HCT116 (cell line): ENCODE data around the gene SPDL1. TPM values are rescaled to one million over a fixed set of nuclear protein-coding genes. Genes with fewer than 3 reads are reported as not detected.

Source experiments
- ATAC-seq: fragments of 200-7000 bp; cut with Tn5 transposase; 2 replicates; pipeline ENCODE4 v1.9.1; 2020; ENCODE audit warnings: mild to moderate bottlenecking, moderate library complexity
- BruUV-seq: library from RNA; stranded (reverse); fragments of 400-500 nt; replicated peaks from 2 replicates; lab custom pipeline; 2021; lab: Mats Ljungman, UMichigan
- CTCF ChIA-PET: fragments of 300-600 bp; sonication (Branson Sonifier 250); formaldehyde crosslinking; loops from one replicate; lab custom pipeline; 2021; ENCODE audit warnings: antibody characterized with exemption; lab: Charles Lee
- POLR2A ChIA-PET: fragments of 300-600, 350-600 bp; sonication (Branson Sonifier 250); formaldehyde crosslinking; loops from one replicate; lab custom pipeline; 2021; ENCODE audit warnings: antibody characterized with exemption; lab: Charles Lee
- RAD21 ChIA-PET, 2 experiments: fragments of 300-600 bp; sonication (Branson Sonifier 250); formaldehyde crosslinking; loops; one replicate each; lab custom pipeline; 2023; ENCODE audit warnings: low total read pairs in 2 of 2; ENCODE audit not compliant: uncharacterized antibody in 2 of 2, unreplicated experiment in 2 of 2, low non-redundant PET in 1 of 2; lab: Charles Lee
- DNase-seq: peaks from one replicate; pipeline ENCODE4 v3.0.0-alpha.2; 2010; ENCODE audit warnings: low read depth, low spot score
- H2AFZ ChIP-seq: fragments of 200-600 bp; shearing (Covaris generic), sonication (generic); 2 replicates; pipeline ENCODE4 v1.6.1; 2017; ENCODE audit warnings: low read depth, mixed run types, mixed read lengths, antibody characterized with exemption, low read length; ENCODE audit not compliant: poor library complexity, severe bottlenecking
- H3K27ac ChIP-seq: 2 replicates; pipeline ENCODE4 v1.5.1; 2012; ENCODE audit warnings: low read depth, low read length
- H3K27me3 ChIP-seq: fragments of 200-600 bp; sonication (generic); 2 replicates; pipeline ENCODE4 v1.6.1; 2016; ENCODE audit warnings: mixed run types, low read length, mixed read lengths; ENCODE audit not compliant: insufficient read depth
- H3K36me3 ChIP-seq, 2 experiments: fragments of 200-500 bp in 1 of 2; fragments of 200-600 bp in 1 of 2; sonication (Bioruptor generic) in 1 of 2; sonication (generic) in 1 of 2; 2 replicates each; pipeline versions ENCODE4 v1.5.1 to v1.6.1; 2014 to 2016; ENCODE audit warnings: low read length in 2 of 2, inconsistent platforms in 1 of 2, mixed read lengths in 1 of 2, mixed run types in 1 of 2; ENCODE audit not compliant: insufficient read depth in 2 of 2, control insufficient read depth in 1 of 2
- H3K4me1 ChIP-seq, 2 experiments: fragments of 200-600 bp in 1 of 2; sonication (generic) in 1 of 2; 2 replicates each; pipeline versions ENCODE4 v1.5.1 to v1.6.1; 2012 to 2017; ENCODE audit warnings: low read length in 2 of 2, inconsistent platforms in 1 of 2, mild to moderate bottlenecking in 1 of 2, mixed read lengths in 1 of 2, mixed run types in 1 of 2, moderate library complexity in 1 of 2; ENCODE audit not compliant: insufficient read depth in 2 of 2, control insufficient read depth in 1 of 2
- H3K4me2 ChIP-seq: fragments of 200-600 bp; sonication (generic); 2 replicates; pipeline ENCODE4 v1.6.1; 2017; ENCODE audit warnings: mixed run types, low read length, mixed read lengths
- H3K4me3 ChIP-seq, 2 experiments: fragments of 200-600 bp in 1 of 2; sonication (generic) in 1 of 2; replicated peaks in 1 of 2; 2 replicates each; pipeline ENCODE4 v1.5.1; 2011 to 2016; ENCODE audit warnings: low read length in 2 of 2, control low read depth in 1 of 2, low read depth in 1 of 2, mild to moderate bottlenecking in 1 of 2, mixed read lengths in 1 of 2, mixed run types in 1 of 2
- H3K79me2 ChIP-seq: fragments of 200-600 bp; sonication (generic); 2 replicates; pipeline ENCODE4 v1.6.1; 2017; ENCODE audit warnings: mild to moderate bottlenecking, mixed run types, low read length, moderate library complexity, mixed read lengths; ENCODE audit not compliant: insufficient read depth
- H3K9ac ChIP-seq: fragments of 200-600 bp; sonication (generic); 2 replicates; pipeline ENCODE4 v1.6.1; 2016; ENCODE audit warnings: low read length, mixed read lengths
- H3K9me2 ChIP-seq: fragments of 200-600 bp; sonication (generic), shearing (Covaris generic); 2 replicates; pipeline ENCODE4 v1.6.1; 2017; ENCODE audit warnings: mixed run types, mild to moderate bottlenecking, moderate library complexity; ENCODE audit not compliant: insufficient read depth
- H3K9me3 ChIP-seq, 2 experiments: fragments of 200-500 bp in 1 of 2; fragments of 200-600 bp in 1 of 2; sonication (Bioruptor generic) in 1 of 2; sonication (generic) in 1 of 2; 2 replicates each; pipeline ENCODE4 v1.6.1; 2014 to 2017; ENCODE audit warnings: low read length in 2 of 2, mixed read lengths in 2 of 2, inconsistent platforms in 1 of 2, low read depth in 1 of 2, mild to moderate bottlenecking in 1 of 2, mixed run types in 1 of 2, moderate library complexity in 1 of 2; ENCODE audit not compliant: control insufficient read depth in 1 of 2, insufficient read depth in 1 of 2
- H4K20me1 ChIP-seq: fragments of 200-600 bp; sonication (generic), shearing (Covaris generic); 2 replicates; pipeline ENCODE4 v1.6.1; 2017; ENCODE audit warnings: mixed run types, mild to moderate bottlenecking, moderate library complexity; ENCODE audit not compliant: insufficient read depth
- ATF3 ChIP-seq: IDR thresholded peaks from 2 replicates; pipeline ENCODE4 v1.6.1; 2012
- CEBPB ChIP-seq: IDR thresholded peaks from 2 replicates; pipeline ENCODE4 v1.6.1; 2012; ENCODE audit warnings: low read depth
- CTCF ChIP-seq, 3 experiments: fragments of 200-600 bp in 1 of 3; sonication (generic) in 1 of 3; IDR thresholded peaks in 2 of 3; conservative IDR thresholded peaks in 1 of 3; 2 replicates each; pipeline ENCODE4 v1.5.1; 2012 to 2017; ENCODE audit warnings: low read depth in 2 of 3, low read length in 2 of 3, antibody characterized with exemption in 1 of 3, borderline replicate concordance in 1 of 3, control low read depth in 1 of 3, mild to moderate bottlenecking in 1 of 3, mixed read lengths in 1 of 3, mixed run types in 1 of 3, moderate library complexity in 1 of 3; ENCODE audit not compliant: insufficient read depth in 1 of 3
- ELF1 ChIP-seq: IDR thresholded peaks from 2 replicates; pipeline ENCODE4 v1.6.1; 2012; ENCODE audit warnings: low read depth, borderline replicate concordance
- FOSL1 ChIP-seq: IDR thresholded peaks from 2 replicates; pipeline ENCODE4 v1.6.1; 2012; ENCODE audit warnings: low read depth
- MAX ChIP-seq: IDR thresholded peaks from 2 replicates; pipeline ENCODE4 v1.6.1; 2012
- RAD21 ChIP-seq: IDR thresholded peaks from 2 replicates; pipeline ENCODE4 v1.6.1; 2012; ENCODE audit warnings: low read depth, mild to moderate bottlenecking
- SP1 ChIP-seq: IDR thresholded peaks from 2 replicates; pipeline ENCODE4 v1.6.1; 2012; ENCODE audit warnings: low read depth
- YY1 ChIP-seq: IDR thresholded peaks from 2 replicates; pipeline ENCODE4 v1.6.1; 2011; ENCODE audit warnings: low read length, low read depth, moderate library complexity, mild to moderate bottlenecking; ENCODE audit not compliant: insufficient replicate concordance; ENCODE audit errors: extremely low read depth
- intact Hi-C: fragments of 100-400 bp; cut with micrococcal nuclease; formaldehyde crosslinking; loops from 2 replicates; pipeline ENCODE4 v1.10.0; 2022
- total RNA-seq: library from RNA; stranded (reverse); gene quantifications from one replicate; pipeline ENCODE4 v1.2.1, GENCODE V29; 2021; ENCODE audit not compliant: unreplicated experiment

Gene SPDL1
- total RNA-seq, 1 experiment from 2014 or later: 28.5 TPM

GRCh38 chr5:169554251-169554650 lies 29.3 kb upstream of the SPDL1 start:
- Histone ChIP-seq H3K27ac (no peak overlapping the region), H3K9me3 (no peaks in the 10 kb centered on the region), H3K9me2 (no peaks in the 10 kb centered on the region), H3K4me1 (no peaks in the 10 kb centered on the region), H3K79me2 (no peaks in the 10 kb centered on the region), H2AFZ (no peak overlapping the region), H3K4me2 (no peak overlapping the region), H3K9ac (no peak overlapping the region), H4K20me1 (no peaks in the 10 kb centered on the region), H3K4me3 (no peak overlapping the region)
- RAD21 ChIA-PET: no interaction called here
- DNase-seq (no peak), ATAC-seq (no peak)
- CTCF ChIA-PET: no interaction called here
- BruUV-seq: no TSS peak
- TF ChIP-seq FOSL1: no peak
- TF ChIP-seq RAD21: no peak
- no peak for TF ChIP-seq ATF3
- TF ChIP-seq CEBPB: no peak
- TF ChIP-seq CTCF (IDR thresholded peaks at IDR 0.05 in 2 of 3, conservative IDR thresholded peaks at IDR 0.05 in 1 of 3; ENCODE audit: borderline replicate concordance in 1 of 3, insufficient read depth in 1 of 3, low read depth in 2 of 3, low read length in 2 of 3): no peak
- TF ChIP-seq MAX: no peak
- no peak for TF ChIP-seq ELF1
- no peak for TF ChIP-seq SP1
- TF ChIP-seq, all 23 proteins: peak for 0
- intact Hi-C loops: no loop called here
- Histone ChIP-seq H3K27me3 (peaks cover 5% of the 10 kb centered on the region; the same call in 1 of the 2 replicates), H3K36me3 (no peaks in the 10 kb centered on the region)
- POLR2A ChIA-PET: no interaction called here

GRCh38 chr5:169557838-169558237 lies 25.7 kb upstream of the SPDL1 start:
- RAD21 ChIA-PET: no interaction called here

More at GRCh38 chr5:169557838-169558237, 25.7 kb upstream of the SPDL1 start:
- ChIA-PET POLR2A (no interaction called here), CTCF (no interaction called here)
- ATAC-seq (no peak), DNase-seq (no peak)
- Histone ChIP-seq H3K4me3 (no peak overlapping the region), H4K20me1 (no peaks in the 10 kb centered on the region), H3K9me3 (no peaks in the 10 kb centered on the region), H3K4me2 (no peak overlapping the region), H3K4me1 (no peaks in the 10 kb centered on the region), H3K36me3 (no peaks in the 10 kb centered on the region), H3K27ac (no peak overlapping the region), H3K9ac (no peak overlapping the region), H3K27me3 (no peaks in the 10 kb centered on the region), H2AFZ (no peak overlapping the region), H3K79me2 (no peaks in the 10 kb centered on the region), H3K9me2 (no peaks in the 10 kb centered on the region)
- TF ChIP-seq ELF1: no peak
- no peak for TF ChIP-seq RAD21
- TF ChIP-seq CEBPB: no peak
- TF ChIP-seq YY1: no peak
- intact Hi-C loops: no loop called here
- no TSS peak for BruUV-seq
